ENCODE data around the gene TMEM59L.

DNA sequence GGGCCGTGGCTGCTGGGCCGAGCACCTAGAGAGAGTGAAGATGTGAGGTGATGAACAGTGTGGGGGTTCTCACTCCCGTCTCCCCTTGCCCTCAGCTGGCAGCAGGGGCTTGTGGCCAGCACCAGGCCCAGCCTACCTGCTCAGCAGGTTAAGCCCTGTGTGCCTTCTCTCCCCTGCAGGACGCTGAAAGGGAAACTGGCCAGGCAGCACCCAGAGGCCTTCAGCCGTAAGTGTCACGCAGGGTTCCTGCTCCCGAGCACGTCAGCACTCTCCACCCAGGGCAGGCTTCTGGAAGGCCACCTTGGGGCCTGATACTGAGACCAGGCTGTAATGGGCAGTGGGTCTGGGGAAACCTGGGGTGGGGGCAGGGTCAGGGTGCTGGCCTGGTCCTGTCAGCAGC is 45.7 kb upstream of the TMEM59L start:
- TF ChIP-seq POLR2A (IDR thresholded peaks at IDR 0.05), result no peak
- TF ChIP-seq, protein P1, sequence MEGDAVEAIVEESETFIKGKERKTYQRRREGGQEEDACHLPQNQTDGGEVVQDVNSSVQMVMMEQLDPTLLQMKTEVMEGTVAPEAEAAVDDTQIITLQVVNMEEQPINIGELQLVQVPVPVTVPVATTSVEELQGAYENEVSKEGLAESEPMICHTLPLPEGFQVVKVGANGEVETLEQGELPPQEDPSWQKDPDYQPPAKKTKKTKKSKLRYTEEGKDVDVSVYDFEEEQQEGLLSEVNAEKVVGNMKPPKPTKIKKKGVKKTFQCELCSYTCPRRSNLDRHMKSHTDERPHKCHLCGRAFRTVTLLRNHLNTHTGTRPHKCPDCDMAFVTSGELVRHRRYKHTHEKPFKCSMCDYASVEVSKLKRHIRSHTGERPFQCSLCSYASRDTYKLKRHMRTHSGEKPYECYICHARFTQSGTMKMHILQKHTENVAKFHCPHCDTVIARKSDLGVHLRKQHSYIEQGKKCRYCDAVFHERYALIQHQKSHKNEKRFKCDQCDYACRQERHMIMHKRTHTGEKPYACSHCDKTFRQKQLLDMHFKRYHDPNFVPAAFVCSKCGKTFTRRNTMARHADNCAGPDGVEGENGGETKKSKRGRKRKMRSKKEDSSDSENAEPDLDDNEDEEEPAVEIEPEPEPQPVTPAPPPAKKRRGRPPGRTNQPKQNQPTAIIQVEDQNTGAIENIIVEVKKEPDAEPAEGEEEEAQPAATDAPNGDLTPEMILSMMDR (IDR thresholded peaks at IDR 0.05), result no peak

Measured in adrenal gland (tissue), 5 donors.